UCSD-AML1 (cell line): ENCODE measurements around the gene PPP4R4.

ENCODE experiments used
- DNase-seq: peaks from one replicate; lab custom pipeline; 2025; ENCODE audit not compliant: unreplicated experiment; lab: John Stamatoyannopoulos, UW

Gene PPP4R4

GRCh38 chr14:94304243-94304642 lies 130.1 kb downstream of the PPP4R4 start:
- no peak for DNase-seq

- DNase-seq, result no peak
These were observed 131.5 kb downstream of the PPP4R4 start for GRCh38 chr14:94305620-94306019.

GRCh38 chr14:94306047-94306978 lies 132.2 kb downstream of the PPP4R4 start:
- no peak for DNase-seq

DNA sequence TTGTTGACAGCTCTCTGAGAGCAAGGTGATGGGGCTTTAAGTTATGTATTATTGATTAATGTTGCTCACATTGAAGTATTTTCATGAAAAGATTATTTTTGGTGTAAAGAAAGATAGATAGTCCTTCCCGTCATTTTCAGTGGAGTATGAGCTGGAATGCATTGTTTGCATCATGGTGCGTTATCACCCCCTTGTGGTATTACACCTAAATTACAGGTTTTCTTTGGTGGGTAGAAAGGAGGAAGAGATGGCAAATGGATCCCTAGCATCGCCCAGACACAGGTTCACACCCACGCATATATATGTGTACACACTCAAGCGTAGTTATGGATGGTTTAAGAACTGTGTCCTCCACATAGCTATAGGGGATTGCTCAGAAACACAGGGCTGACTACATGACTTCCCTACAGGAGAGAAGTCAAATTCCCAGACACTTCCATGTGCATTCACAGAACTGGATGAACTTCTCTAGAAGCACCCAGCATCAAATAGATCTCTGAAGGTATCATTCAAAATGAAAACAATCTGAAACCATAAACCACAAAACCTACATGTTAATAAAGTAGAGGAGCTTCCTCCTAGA lies 133.4 kb downstream of the PPP4R4 start:
- DNase-seq, result no peak

- no peak for DNase-seq
These were observed 135.6 kb downstream of the PPP4R4 start for GRCh38 chr14:94309721-94310120.

- DNase-seq, result no peak
These were observed 136.1 kb downstream of the PPP4R4 start for GRCh38 chr14:94310248-94310647.

GRCh38 chr14:94312481-94313246 lies 138.5 kb downstream of the PPP4R4 start:
- no peak for DNase-seq

DNA sequence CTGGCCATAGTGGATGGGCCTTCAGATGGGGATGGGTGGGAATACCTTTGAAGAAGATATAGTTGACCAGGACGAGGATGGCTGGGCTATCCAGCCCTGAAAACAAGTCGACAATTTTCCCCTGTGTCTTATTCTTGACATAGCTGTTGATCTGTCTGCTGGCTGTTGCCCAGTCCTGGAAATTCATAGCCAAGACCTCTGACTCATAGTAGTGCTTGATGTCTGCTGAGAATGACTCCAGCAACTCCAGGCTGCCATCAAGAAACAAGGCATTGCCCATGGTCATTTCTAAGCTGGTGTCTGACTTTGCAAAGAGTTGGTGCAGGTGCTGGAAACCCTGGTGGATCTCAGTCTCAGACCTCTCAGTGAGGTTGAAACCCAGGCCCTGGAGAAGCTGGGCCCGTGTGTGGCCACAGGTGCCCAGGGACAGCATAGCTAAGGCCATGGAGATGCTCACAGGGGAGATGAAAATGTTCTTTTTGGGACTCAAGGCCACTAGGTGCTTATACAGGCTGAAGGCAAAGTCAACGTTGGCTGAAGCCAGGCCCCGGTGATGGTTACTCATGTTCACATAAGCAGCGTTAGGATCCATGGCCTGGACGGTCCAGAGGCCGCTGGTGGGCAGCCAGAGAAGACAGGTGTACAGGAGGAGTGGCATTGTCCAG lies 140.0 kb downstream of the PPP4R4 start:
- no peak for DNase-seq

GRCh38 chr14:94314890-94315289 lies 140.8 kb downstream of the PPP4R4 start:
- DNase-seq, result no peak

DNA sequence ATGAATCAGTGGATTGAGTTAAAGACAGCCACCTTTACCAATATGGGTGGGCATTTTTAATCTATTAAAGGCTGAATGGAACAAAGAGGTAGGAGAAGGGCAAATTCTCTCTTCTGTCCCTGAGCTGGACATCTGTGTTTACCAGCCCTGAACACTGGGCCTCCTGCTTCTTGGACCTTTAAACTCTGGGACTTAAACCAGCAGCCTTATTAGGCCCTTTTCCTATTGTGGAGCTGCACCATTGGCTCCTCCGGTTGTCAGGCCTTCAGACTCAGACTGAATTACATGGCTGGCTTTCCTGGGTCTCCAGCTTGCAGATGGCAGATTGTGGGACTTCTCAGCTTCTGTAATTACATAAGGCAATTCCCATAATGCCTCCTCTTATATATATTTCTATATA lies 142.6 kb downstream of the PPP4R4 start:
- DNase-seq, result no peak

DNA sequence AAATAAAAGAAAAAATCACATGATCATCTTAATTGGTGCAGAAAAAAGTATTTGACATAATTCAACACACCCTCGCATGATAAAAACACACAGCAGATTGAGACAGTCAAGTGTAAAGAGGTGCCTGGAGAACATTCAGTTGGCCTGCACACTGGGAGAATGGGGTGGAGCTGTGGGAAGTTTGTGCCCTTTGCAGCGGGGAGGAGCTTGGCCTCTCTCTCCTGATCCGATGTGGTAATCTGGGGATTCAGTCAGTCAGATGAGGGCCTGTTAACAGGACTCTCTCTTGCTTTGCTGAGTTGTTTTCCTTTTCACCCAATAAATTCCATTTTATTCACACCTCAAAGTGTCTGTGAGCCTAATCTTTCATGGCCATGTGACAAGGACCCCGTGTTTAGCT lies 143.1 kb downstream of the PPP4R4 start:
- DNase-seq, result no peak

DNA sequence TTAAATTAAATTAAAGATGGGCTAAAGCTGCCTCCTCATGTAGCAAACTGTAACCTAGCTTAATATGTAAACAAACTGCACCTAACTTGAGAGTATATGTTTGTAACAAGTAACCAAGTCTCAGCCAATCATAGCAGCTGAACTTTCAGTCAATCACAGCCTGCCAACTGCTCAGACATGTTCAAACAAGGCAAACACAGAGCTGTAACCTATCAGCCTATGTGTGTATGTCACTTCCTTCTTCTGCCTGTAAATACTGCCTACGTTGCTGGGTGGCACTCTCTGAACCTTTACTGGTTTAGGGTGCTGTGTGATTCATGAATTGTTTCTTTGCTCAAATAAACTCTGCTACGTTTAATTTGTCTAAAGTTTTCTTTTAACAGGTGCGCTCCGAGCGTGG lies 146.1 kb downstream of the PPP4R4 start:
- no peak for DNase-seq

- DNase-seq, result no peak
These were observed 147.5 kb downstream of the PPP4R4 start for GRCh38 chr14:94321421-94322271.

- no peak for DNase-seq
These were observed 148.8 kb downstream of the PPP4R4 start, which contains the start of gene SERPINA6 for GRCh38 chr14:94322648-94323570. Gene SERPINA6, minus strand, starts transcription at chr14:94323336. Its CDS starts 8,688 bp downstream, at chr14:94314648.

GRCh38 chr14:94328196-94328595 lies 154.1 kb downstream of the PPP4R4 start:
- DNase-seq, result no peak
